HepG2 (cell line): ENCODE measurements around the gene MT1M. TPM values are rescaled to one million over a fixed set of nuclear protein-coding genes. Genes with fewer than 3 reads are reported as not detected.

ENCODE experiments used
- CHD4 ChIP-seq: fragments of 200-600 bp; sonication (generic); IDR thresholded peaks from 2 replicates; pipeline ENCODE4 v1.7.0; 2017; ENCODE audit warnings: mild to moderate bottlenecking, low read length, borderline replicate concordance
- CSRNP1 ChIP-seq: sonication (generic); formaldehyde crosslinking; IDR thresholded peaks from 2 replicates; pipeline ENCODE4 v1.8.1; 2023; ENCODE audit warnings: mild to moderate bottlenecking, missing genetic modification reagents
- ELF1 ChIP-seq: sonication (generic); formaldehyde crosslinking; IDR thresholded peaks from 2 replicates; pipeline ENCODE4 v1.4.0; 2020; ENCODE audit warnings: missing genetic modification reagents
- FOXP4 ChIP-seq: sonication (generic); formaldehyde crosslinking; IDR thresholded peaks from 2 replicates; pipeline ENCODE4 v1.4.0; 2020; ENCODE audit warnings: missing genetic modification reagents
- GATAD2A ChIP-seq: IDR thresholded peaks from 2 replicates; pipeline ENCODE4 v1.6.1; 2016
- HMG20B ChIP-seq: conservative IDR thresholded peaks from 2 replicates; pipeline ENCODE4 v1.6.1; 2016; ENCODE audit warnings: missing genetic modification reagents, missing compliant biosample characterization
- HOXA7 ChIP-seq: sonication (generic); formaldehyde crosslinking; IDR thresholded peaks from 2 replicates; pipeline ENCODE4 v1.8.1; 2022; ENCODE audit warnings: mild to moderate bottlenecking, missing genetic modification reagents, moderate library complexity
- RBFOX2 ChIP-seq: fragments of 200-400 bp; formaldehyde crosslinking; IDR thresholded peaks from 2 replicates; pipeline ENCODE4 v1.6.1; 2017; ENCODE audit warnings: low read depth, mild to moderate bottlenecking, low read length
- REPIN1 ChIP-seq: sonication (generic); formaldehyde crosslinking; IDR thresholded peaks from 2 replicates; pipeline ENCODE4 v1.8.0; 2022; ENCODE audit warnings: missing genetic modification reagents, low read depth, mild to moderate bottlenecking, borderline replicate concordance
- SAP130 ChIP-seq: IDR thresholded peaks from 2 replicates; pipeline ENCODE4 v1.6.1; 2016; ENCODE audit warnings: low read depth
- STAT5B ChIP-seq: sonication (generic); formaldehyde crosslinking; IDR thresholded peaks from 2 replicates; pipeline ENCODE4 v1.4.0; 2020; ENCODE audit warnings: missing genetic modification reagents
- ZFP41 ChIP-seq: sonication (generic); formaldehyde crosslinking; IDR thresholded peaks from 2 replicates; pipeline ENCODE4 v1.4.0; 2020; ENCODE audit warnings: mild to moderate bottlenecking, missing genetic modification reagents, borderline replicate concordance
- ZMYM2 ChIP-seq: sonication (generic); formaldehyde crosslinking; IDR thresholded peaks from 2 replicates; pipeline ENCODE4 v1.8.0; 2022; ENCODE audit warnings: mild to moderate bottlenecking, missing genetic modification reagents
- ZNF513 ChIP-seq: sonication (generic); formaldehyde crosslinking; conservative IDR thresholded peaks from 2 replicates; pipeline ENCODE4 v1.5.0; 2020; ENCODE audit warnings: missing genetic modification reagents
- ZNF550 ChIP-seq: sonication (generic); formaldehyde crosslinking; IDR thresholded peaks from 2 replicates; pipeline ENCODE4 v1.4.0; 2020; ENCODE audit warnings: mild to moderate bottlenecking, missing genetic modification reagents, borderline replicate concordance
- ZNF670 ChIP-seq: sonication (generic); formaldehyde crosslinking; IDR thresholded peaks from 2 replicates; pipeline ENCODE4 v1.8.0; 2022; ENCODE audit warnings: mild to moderate bottlenecking, missing genetic modification reagents, borderline replicate concordance
- ZNF709 ChIP-seq: sonication (generic); formaldehyde crosslinking; IDR thresholded peaks from 2 replicates; pipeline ENCODE4 v1.5.0; 2020; ENCODE audit warnings: mild to moderate bottlenecking, missing genetic modification reagents
- ZSCAN20 ChIP-seq: sonication (generic); formaldehyde crosslinking; IDR thresholded peaks from 2 replicates; pipeline ENCODE4 v1.4.0; 2020; ENCODE audit warnings: missing genetic modification reagents, mild to moderate bottlenecking, borderline replicate concordance
- ZSCAN21 ChIP-seq: sonication (generic); formaldehyde crosslinking; IDR thresholded peaks from 2 replicates; pipeline ENCODE4 v1.8.0; 2022; ENCODE audit warnings: mild to moderate bottlenecking, missing genetic modification reagents, moderate library complexity, borderline replicate concordance
- polyA plus RNA-seq, 8 experiments: library from polyadenylated mRNA; depleted of rRNA in 3 of 8; stranded (reverse) in 7 of 8; unstranded in 1 of 8; fragments of >200 nt; fragmentation: Illumina TruSeq in 4 of 8; extraction: Trizol in 4 of 8; gene quantifications; 2 replicates each; pipeline versions ENCODE4 v1.2.1 to v1.2.3, GENCODE V29; 2011 to 2016; ENCODE audit warnings: low read depth in 4 of 8, missing spikeins in 1 of 8, mixed read lengths in 1 of 8; ENCODE audit not compliant: insufficient read depth in 1 of 8
- total RNA-seq, 5 experiments: library from RNA; depleted of rRNA; stranded (reverse); fragments of >200 nt; fragmentation: Illumina TruSeq; extraction: Trizol; gene quantifications; 2 replicates each; pipeline ENCODE4 v1.2.3, GENCODE V29; 2016; ENCODE audit warnings: low read depth in 1 of 5
- TF ChIP-seq, protein P1 (sequence below): sonication (generic); formaldehyde crosslinking; IDR thresholded peaks from 2 replicates; pipeline ENCODE4 v1.4.0; 2020; ENCODE audit warnings: missing genetic modification reagents
- TF ChIP-seq, protein P2 (sequence below): sonication (generic); formaldehyde crosslinking; IDR thresholded peaks from 2 replicates; pipeline ENCODE4 v1.4.0; 2020; ENCODE audit warnings: mild to moderate bottlenecking, missing genetic modification reagents

MT1M gene
- total and polyA plus RNA-seq, 2 of the 13 experiments (the other 11 are each of a cell fraction or from before 2014, with no cell fraction given), result 4.6 TPM; not detected in 1

GRCh38 chr16:56608043-56608875 is 24.2 kb upstream of the MT1M start, which contains the start of gene MT2A (continued):
- no peak for TF ChIP-seq ZNF513 (CRISPR knock-in tag)
- TF ChIP-seq STAT5B (CRISPR knock-in tag), result peak; percentile 83
- 0 out of 2 replicates have a peak, but pooled peaks have one; percentile 61 for TF ChIP-seq ZMYM2 (CRISPR knock-in tag)
- TF ChIP-seq FOXP4 (CRISPR knock-in tag), result 0 out of 2 replicates have a peak, but pooled peaks have one; percentile 75
- TF ChIP-seq HMG20B (CRISPR knock-in tag), result peak; percentile 78; the same call in 1 of the 2 replicates
- peak; percentile 91 for TF ChIP-seq SAP130 (CRISPR knock-in tag)
- peak; percentile 40; the same call in 1 of the 2 replicates for TF ChIP-seq ZFP41 (CRISPR knock-in tag)
- TF ChIP-seq ZSCAN20 (CRISPR knock-in tag), result peak; percentile 91; the same call in 1 of the 2 replicates
- TF ChIP-seq HOXA7 (CRISPR knock-in tag), result 0 out of 2 replicates have a peak, but pooled peaks have one; percentile 69
- peak; percentile 84; the same call in 1 of the 2 replicates for TF ChIP-seq ZNF670 (CRISPR knock-in tag)
- TF ChIP-seq RBFOX2, result peak; percentile 99
- peak; percentile 59 for TF ChIP-seq GATAD2A (CRISPR knock-in tag)
- 0 out of 2 replicates have a peak, but pooled peaks have one; percentile 5 for TF ChIP-seq ELF1 (CRISPR knock-in tag)
- TF ChIP-seq ZSCAN21 (CRISPR knock-in tag), result peak; percentile 69; the same call in 1 of the 2 replicates
- peak; percentile 89 for TF ChIP-seq ZNF709
- peak; percentile 42; the same call in 1 of the 2 replicates for TF ChIP-seq CSRNP1
- TF ChIP-seq, protein P1, sequence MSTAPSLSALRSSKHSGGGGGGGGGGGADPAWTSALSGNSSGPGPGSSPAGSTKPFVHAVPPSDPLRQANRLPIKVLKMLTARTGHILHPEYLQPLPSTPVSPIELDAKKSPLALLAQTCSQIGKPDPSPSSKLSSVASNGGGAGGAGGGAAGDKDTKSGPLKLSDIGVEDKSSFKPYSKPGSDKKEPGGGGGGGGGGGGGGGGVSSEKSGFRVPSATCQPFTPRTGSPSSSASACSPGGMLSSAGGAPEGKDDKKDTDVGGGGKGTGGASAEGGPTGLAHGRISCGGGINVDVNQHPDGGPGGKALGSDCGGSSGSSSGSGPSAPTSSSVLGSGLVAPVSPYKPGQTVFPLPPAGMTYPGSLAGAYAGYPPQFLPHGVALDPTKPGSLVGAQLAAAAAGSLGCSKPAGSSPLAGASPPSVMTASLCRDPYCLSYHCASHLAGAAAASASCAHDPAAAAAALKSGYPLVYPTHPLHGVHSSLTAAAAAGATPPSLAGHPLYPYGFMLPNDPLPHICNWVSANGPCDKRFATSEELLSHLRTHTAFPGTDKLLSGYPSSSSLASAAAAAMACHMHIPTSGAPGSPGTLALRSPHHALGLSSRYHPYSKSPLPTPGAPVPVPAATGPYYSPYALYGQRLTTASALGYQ, result peak; percentile 90
- peak; percentile 87; the same call in 1 of the 2 replicates for TF ChIP-seq ZNF550 (CRISPR knock-in tag)
- TF ChIP-seq, protein P2, sequence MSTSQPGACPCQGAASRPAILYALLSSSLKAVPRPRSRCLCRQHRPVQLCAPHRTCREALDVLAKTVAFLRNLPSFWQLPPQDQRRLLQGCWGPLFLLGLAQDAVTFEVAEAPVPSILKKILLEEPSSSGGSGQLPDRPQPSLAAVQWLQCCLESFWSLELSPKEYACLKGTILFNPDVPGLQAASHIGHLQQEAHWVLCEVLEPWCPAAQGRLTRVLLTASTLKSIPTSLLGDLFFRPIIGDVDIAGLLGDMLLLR (CRISPR knock-in tag), result peak; percentile 96
- TF ChIP-seq CHD4, result no peak
- peak; percentile 96 for TF ChIP-seq REPIN1 (CRISPR knock-in tag)
